IMR-90 (cell line): ENCODE results near the gene PKN3. TPM values are rescaled to one million over a fixed set of nuclear protein-coding genes. Genes with fewer than 3 reads are reported as not detected.

Source experiments
- ATAC-seq: fragments of 200-7000 bp; cut with Tn5 transposase; 2 replicates; pipeline ENCODE4 v1.9.1; 2020; ENCODE audit warnings: low read depth, mild to moderate bottlenecking, moderate library complexity
- BruUV-seq: library from RNA; stranded (reverse); fragments of 400-500 nt; replicated peaks from 2 replicates; lab custom pipeline; 2021; lab: Mats Ljungman, UMichigan
- CTCF ChIA-PET: fragments of 300-600 bp; formaldehyde crosslinking; extraction: SDS; loops from one replicate; lab custom pipeline; 2021; ENCODE audit warnings: antibody characterized with exemption; lab: Yijun Ruan, JAX
- POLR2A ChIA-PET: fragments of 300-600 bp; sonication (Branson Sonifier 250); formaldehyde crosslinking; loops from one replicate; lab custom pipeline; 2022; ENCODE audit warnings: antibody characterized with exemption; ENCODE audit not compliant: unreplicated experiment; lab: Charles Lee
- DNase-seq: peaks from one replicate; pipeline ENCODE4 v3.0.0; 2013
- H2AFZ ChIP-seq: replicated peaks from 2 replicates; pipeline ENCODE3; 2013; ENCODE audit warnings: low read length, mild to moderate bottlenecking; ENCODE audit not compliant: poor library complexity
- H2AK5ac ChIP-seq: 2 replicates; pipeline ENCODE4 v1.6.1; 2013; ENCODE audit warnings: low read depth, low read length, inconsistent platforms
- H2AK9ac ChIP-seq: replicated peaks from 2 replicates; pipeline ENCODE3; 2013; ENCODE audit warnings: mild to moderate bottlenecking, low read depth, low read length, moderate library complexity; ENCODE audit not compliant: poor library complexity
- H2BK120ac ChIP-seq: 2 replicates; pipeline ENCODE4 v1.6.1; 2013; ENCODE audit warnings: low read depth, low read length, inconsistent platforms
- H2BK15ac ChIP-seq: 3 replicates; pipeline ENCODE4 v1.6.1; 2013; ENCODE audit warnings: low read depth, low read length, inconsistent platforms
- H2BK20ac ChIP-seq: 2 replicates; pipeline ENCODE4 v1.6.1; 2013; ENCODE audit warnings: low read depth, mild to moderate bottlenecking, inconsistent platforms, low read length, moderate library complexity
- H2BK5ac ChIP-seq: 2 replicates; pipeline ENCODE4 v1.6.1; 2013; ENCODE audit warnings: mild to moderate bottlenecking, low read depth, low read length, inconsistent platforms; ENCODE audit not compliant: poor library complexity, severe bottlenecking
- H3K14ac ChIP-seq: replicated peaks from 2 replicates; pipeline ENCODE4 v1.6.1; 2013; ENCODE audit warnings: low read depth, low read length, inconsistent platforms
- H3K18ac ChIP-seq: 2 replicates; pipeline ENCODE4 v1.6.1; 2013; ENCODE audit warnings: low read depth, low read length, control low read depth
- H3K23ac ChIP-seq: 2 replicates; pipeline ENCODE4 v1.6.1; 2013; ENCODE audit warnings: low read depth, low read length, inconsistent platforms
- H3K27ac ChIP-seq: 2 replicates; pipeline ENCODE4 v1.5.1; 2013; ENCODE audit warnings: mild to moderate bottlenecking, control low read depth, low read length; ENCODE audit not compliant: insufficient read depth
- H3K27me3 ChIP-seq: 2 replicates; pipeline ENCODE4 v1.6.1; 2013; ENCODE audit warnings: low read length; ENCODE audit not compliant: control insufficient read depth, insufficient read depth
- H3K36me3 ChIP-seq: 2 replicates; pipeline ENCODE4 v1.6.1; 2013; ENCODE audit warnings: low read length, mixed read lengths; ENCODE audit not compliant: control insufficient read depth, insufficient read depth
- H3K4ac ChIP-seq: 2 replicates; pipeline ENCODE4 v1.6.1; 2013; ENCODE audit warnings: low read depth, low read length, inconsistent platforms
- H3K4me1 ChIP-seq: 2 replicates; pipeline ENCODE4 v1.6.1; 2013; ENCODE audit warnings: low read length, mixed read lengths; ENCODE audit not compliant: control insufficient read depth, insufficient read depth
- H3K4me2 ChIP-seq: 2 replicates; pipeline ENCODE4 v1.6.1; 2013; ENCODE audit warnings: low read depth, mild to moderate bottlenecking, control low read depth, low read length, moderate library complexity
- H3K4me3 ChIP-seq: 2 replicates; pipeline ENCODE4 v1.5.1; 2013; ENCODE audit warnings: low read depth, mild to moderate bottlenecking, control low read depth, low read length, moderate library complexity; ENCODE audit not compliant: insufficient read depth
- H3K56ac ChIP-seq: 2 replicates; pipeline ENCODE4 v1.6.1; 2013; ENCODE audit warnings: low read length, inconsistent platforms; ENCODE audit not compliant: insufficient read depth; ENCODE audit errors: extremely low read depth
- H3K79me1 ChIP-seq, 2 experiments: 2 replicates each; pipeline ENCODE4 v1.6.1; 2013; ENCODE audit warnings: low read length in 2 of 2, inconsistent platforms in 1 of 2, low read depth in 1 of 2
- H3K9ac ChIP-seq: 2 replicates; pipeline ENCODE4 v1.6.1; 2013; ENCODE audit warnings: low read depth, low read length, control low read depth
- H3K9me1 ChIP-seq: 2 replicates; pipeline ENCODE4 v1.6.1; 2013; ENCODE audit warnings: low read length, inconsistent platforms; ENCODE audit not compliant: insufficient read depth
- H3K9me3 ChIP-seq: 2 replicates; pipeline ENCODE4 v1.6.1; 2013; ENCODE audit warnings: low read length; ENCODE audit not compliant: control insufficient read depth, insufficient read depth
- H4K20me1 ChIP-seq: 2 replicates; pipeline ENCODE4 v1.6.1; 2013; ENCODE audit warnings: low read length, inconsistent platforms; ENCODE audit not compliant: insufficient read depth
- H4K5ac ChIP-seq: 2 replicates; pipeline ENCODE4 v1.6.1; 2013; ENCODE audit warnings: mild to moderate bottlenecking, low read depth, low read length, control low read depth
- H4K8ac ChIP-seq, 2 experiments: 2 replicates each; pipeline ENCODE4 v1.6.1; 2013; ENCODE audit warnings: low read depth in 2 of 2, low read length in 2 of 2, control low read depth in 1 of 2, inconsistent platforms in 1 of 2
- H4K91ac ChIP-seq: 2 replicates; pipeline ENCODE4 v1.6.1; 2013; ENCODE audit warnings: low read depth, low read length, inconsistent platforms; ENCODE audit not compliant: insufficient read depth
- BHLHE40 ChIP-seq: fragments of 150-350 bp; IDR thresholded peaks from 2 replicates; pipeline ENCODE4 v1.6.1; 2016; ENCODE audit warnings: mild to moderate bottlenecking, low read depth, low read length
- CEBPB ChIP-seq: IDR thresholded peaks from 2 replicates; pipeline ENCODE4 v1.6.1; 2012; ENCODE audit warnings: low read depth, low read length, improper control_type of control experiment
- MXI1 ChIP-seq: IDR thresholded peaks from 2 replicates; pipeline ENCODE4 v1.6.1; 2012; ENCODE audit warnings: low read depth, mild to moderate bottlenecking, low read length, moderate library complexity, borderline replicate concordance
- RAD21 ChIP-seq: IDR thresholded peaks from 2 replicates; pipeline ENCODE4 v1.6.1; 2012; ENCODE audit warnings: low read length, improper control_type of control experiment
- RFX5 ChIP-seq: IDR thresholded peaks from 2 replicates; pipeline ENCODE4 v1.8.0; 2012; ENCODE audit warnings: low read depth, mild to moderate bottlenecking, low read length, moderate library complexity
- WGBS, 2 experiments: methylation state at CpG; one replicate each; pipeline versions ENCODE4 v1.1.5 to v1.1.7; 2013; ENCODE audit warnings: missing lambda C conversion rate in 2 of 2; ENCODE audit not compliant: insufficient read length in 1 of 2; ENCODE audit errors: extremely low coverage in 2 of 2; 5-methylcytosine and 5-hydroxymethylcytosine counted together
- dilution Hi-C: fragments of 300-500 bp; cut with HindIII; formaldehyde crosslinking; loops from one replicate; pipeline ENCODE4 v1.14.3; 2018; ENCODE audit warnings: low sequenced_read_pairs; ENCODE audit not compliant: unreplicated experiment
- in situ Hi-C: fragments of 300-500 bp; cut with MboI; formaldehyde crosslinking; loops from 3 replicates; pipeline ENCODE4 v1.14.3; 2019; ENCODE audit warnings: low sequenced_read_pairs, inconsistent platforms, mixed read lengths
- intact Hi-C: fragments of 100-400 bp; cut with micrococcal nuclease; formaldehyde crosslinking; loops from 2 replicates; pipeline ENCODE4 v1.10.0; 2022
- polyA plus RNA-seq, 3 experiments: library from polyadenylated mRNA; depleted of rRNA; stranded (reverse); fragments of >200 nt; gene quantifications; 2 replicates each; pipeline ENCODE4 v1.2.3, GENCODE V29; 2012; ENCODE audit warnings: low replicate concordance in 1 of 3
- total RNA-seq: library from RNA; depleted of rRNA; stranded (reverse); fragments of >200 nt; gene quantifications from 2 replicates; pipeline ENCODE4 v1.2.3, GENCODE V29; 2012
- TF ChIP-seq, protein P1 (sequence below): fragments of 150-350 bp; IDR thresholded peaks from 2 replicates; pipeline ENCODE4 v1.6.1; 2017; ENCODE audit warnings: mild to moderate bottlenecking, antibody characterized with exemption, low read length, low read depth

Gene PKN3
- total and polyA plus RNA-seq, 2 of the 4 experiments (the other 2 are of a cell fraction), result 1.6 to 3.8 TPM

DNA sequence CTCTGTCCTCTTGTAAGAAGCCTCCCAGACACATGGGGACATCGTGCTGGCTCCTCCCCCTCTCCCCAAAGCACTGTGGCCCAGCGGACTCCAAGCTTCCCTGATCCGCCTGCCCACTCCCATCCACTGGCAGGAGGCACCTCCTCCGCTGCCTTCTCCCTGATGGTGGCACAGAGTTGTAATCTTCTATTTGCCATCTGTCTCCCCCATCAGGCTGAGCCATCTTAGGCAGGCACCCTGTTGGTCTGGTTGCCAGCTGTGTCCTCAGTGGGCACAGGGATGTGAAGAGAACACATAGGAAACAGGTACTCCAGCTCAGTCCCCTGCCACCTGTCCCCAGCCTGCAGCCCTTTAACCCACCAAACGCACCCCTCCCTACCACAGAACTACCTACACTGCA lies 27.0 kb downstream of the PKN3 start:
- H4K20me1 ChIP-seq, result no peaks in the 10 kb centered on the region; the same call in 1 of the 2 replicates
- H2BK5ac ChIP-seq, result no peak overlapping the region

More for the DNA sequence above, 27.0 kb downstream of the PKN3 start:
- Histone ChIP-seq H3K4ac (no peak overlapping the region), H3K23ac (no peak overlapping the region), H3K4me3 (no peak overlapping the region), H4K91ac (no peak overlapping the region), H3K4me1 (peaks cover 2% of the 10 kb centered on the region; the same call in 1 of the 2 replicates), H2AFZ (no peak overlapping the region), H3K4me2 (no peak overlapping the region), H3K9me1 (peaks cover 10% of the 10 kb centered on the region), H2AK9ac (no peak overlapping the region), H3K79me1 (peaks cover 0 to 4% of the 10 kb centered on the region in 2 experiments; a peak in 2 of 4 replicates), H3K9ac (no peak overlapping the region), H2BK15ac (no peak overlapping the region), H3K36me3 (peaks cover 13% of the 10 kb centered on the region), H3K27ac (no peak overlapping the region), H3K18ac (no peak overlapping the region), H2BK20ac (no peak overlapping the region), H3K9me3 (no peaks in the 10 kb centered on the region), H3K56ac (no peak overlapping the region), H4K5ac (no peak overlapping the region), H3K14ac (no peak overlapping the region), H2BK120ac (no peak overlapping the region), H3K27me3 (no peaks in the 10 kb centered on the region), H4K8ac (no peak overlapping the region), H2AK5ac (no peak overlapping the region)
- TF ChIP-seq CEBPB (no peak), RFX5 (no peak), RAD21 (no peak), BHLHE40 (no peak), MXI1 (no peak)
- TF ChIP-seq, protein P1, sequence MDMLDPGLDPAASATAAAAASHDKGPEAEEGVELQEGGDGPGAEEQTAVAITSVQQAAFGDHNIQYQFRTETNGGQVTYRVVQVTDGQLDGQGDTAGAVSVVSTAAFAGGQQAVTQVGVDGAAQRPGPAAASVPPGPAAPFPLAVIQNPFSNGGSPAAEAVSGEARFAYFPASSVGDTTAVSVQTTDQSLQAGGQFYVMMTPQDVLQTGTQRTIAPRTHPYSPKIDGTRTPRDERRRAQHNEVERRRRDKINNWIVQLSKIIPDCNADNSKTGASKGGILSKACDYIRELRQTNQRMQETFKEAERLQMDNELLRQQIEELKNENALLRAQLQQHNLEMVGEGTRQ, result no peak
- dilution Hi-C loops, result no loop called here
- in situ Hi-C loops, result no loop called here
- ChIA-PET CTCF (no interaction called here), POLR2A (no interaction called here)
- 67% methylated on average over 3 of the region's 5 CpGs; no CpG with 5 or more reads in 1 of the 2 experiments for WGBS, 2 experiments
- no peak for ATAC-seq
- intact Hi-C loops, result no loop called here
- no peak for DNase-seq
- BruUV-seq, result no TSS peak
